Measurements from ENCODE around the gene ZEB1.

DNA sequence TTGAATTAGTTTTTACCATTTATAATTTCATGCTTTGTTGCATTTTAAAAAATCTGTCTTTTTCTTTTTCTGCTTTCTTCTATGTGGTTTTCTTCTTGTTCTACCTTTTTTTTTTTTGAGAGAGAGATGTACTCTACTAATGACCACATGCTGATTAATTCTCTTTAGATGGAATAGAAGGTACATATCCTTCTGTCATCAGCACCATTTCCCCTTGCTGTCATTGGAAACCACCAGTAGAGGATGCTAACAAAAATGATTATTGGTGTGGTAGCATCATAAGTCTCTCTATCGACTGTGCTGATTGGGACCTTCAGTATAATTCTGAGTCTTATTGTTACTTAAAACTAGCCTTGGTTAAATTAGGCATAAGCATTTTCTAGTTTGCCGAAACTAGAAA is 3.6 kb downstream of the ZEB1 start:
- TF ChIP-seq, protein P1, sequence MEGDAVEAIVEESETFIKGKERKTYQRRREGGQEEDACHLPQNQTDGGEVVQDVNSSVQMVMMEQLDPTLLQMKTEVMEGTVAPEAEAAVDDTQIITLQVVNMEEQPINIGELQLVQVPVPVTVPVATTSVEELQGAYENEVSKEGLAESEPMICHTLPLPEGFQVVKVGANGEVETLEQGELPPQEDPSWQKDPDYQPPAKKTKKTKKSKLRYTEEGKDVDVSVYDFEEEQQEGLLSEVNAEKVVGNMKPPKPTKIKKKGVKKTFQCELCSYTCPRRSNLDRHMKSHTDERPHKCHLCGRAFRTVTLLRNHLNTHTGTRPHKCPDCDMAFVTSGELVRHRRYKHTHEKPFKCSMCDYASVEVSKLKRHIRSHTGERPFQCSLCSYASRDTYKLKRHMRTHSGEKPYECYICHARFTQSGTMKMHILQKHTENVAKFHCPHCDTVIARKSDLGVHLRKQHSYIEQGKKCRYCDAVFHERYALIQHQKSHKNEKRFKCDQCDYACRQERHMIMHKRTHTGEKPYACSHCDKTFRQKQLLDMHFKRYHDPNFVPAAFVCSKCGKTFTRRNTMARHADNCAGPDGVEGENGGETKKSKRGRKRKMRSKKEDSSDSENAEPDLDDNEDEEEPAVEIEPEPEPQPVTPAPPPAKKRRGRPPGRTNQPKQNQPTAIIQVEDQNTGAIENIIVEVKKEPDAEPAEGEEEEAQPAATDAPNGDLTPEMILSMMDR (IDR thresholded peaks at IDR 0.05), result no peak
- no peak for TF ChIP-seq POLR2A (IDR thresholded peaks at IDR 0.05)
- no peak for TF ChIP-seq EP300 (IDR thresholded peaks at IDR 0.05)

Measured in ovary (tissue), 3 donors.